ENCODE results near the gene NKX6-2. TPM values are rescaled to one million over a fixed set of nuclear protein-coding genes. Genes with fewer than 3 reads are reported as not detected.
"Not testable (repeated sequence)": the region's sequence is repeated elsewhere in the genome, so short reads cannot be mapped to it uniquely, and the experiment has no call there.

NKX6-2 gene
- total and polyA plus RNA-seq, 11 donors = 0.03 to 0.27 TPM; not detected in 9

DNA sequence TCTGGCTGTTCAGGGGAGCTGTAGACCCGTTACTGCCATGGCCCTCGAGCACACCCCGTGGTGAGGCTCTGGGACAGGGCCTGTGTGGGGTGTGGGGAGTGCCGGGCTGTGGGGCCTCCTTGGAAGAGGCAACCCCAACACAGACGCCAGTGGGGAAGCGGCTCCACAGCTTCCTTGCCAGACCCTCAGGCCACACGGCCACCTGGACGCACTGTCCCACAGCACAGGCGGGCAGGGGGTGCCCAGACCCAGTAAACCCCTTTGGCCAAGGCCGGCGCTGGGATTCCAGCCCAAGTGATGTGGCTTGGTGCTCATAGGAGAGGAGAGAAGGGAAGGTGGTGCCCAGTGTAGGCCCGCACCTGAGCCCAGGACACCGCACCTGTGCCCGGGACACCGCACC, 12.9 kb upstream of the NKX6-2 start:
- Histone ChIP-seq H3K4me1 (no peaks in the 10 kb centered on the region), H3K27me3 (peaks cover 0 to 10% (median 0%) of the 10 kb centered on the region in 9 donors), H3K27ac (no peak overlapping the region), H3K4me3 (no peak overlapping the region), H3K9me3 (peaks cover 0 to 7% (median 2%) of the 10 kb centered on the region in 12 donors), H3K36me3 (no peaks in the 10 kb centered on the region)
- ATAC-seq = peak in 1 of 4 donors; percentile 5
- peak in 3 of 5 donors; percentile 14 to 48 (median 22) for DNase-seq
- TF ChIP-seq CTCF (IDR thresholded peaks at IDR 0.05) (no peak), POLR2A (IDR thresholded peaks at IDR 0.05) (no peak)
- intact Hi-C loops (cut with DNase I) = no loop called here
- 87 to 90% (median 89%) methylated on average over 9 to 15 of the region's 15 CpGs for WGBS, 4 donors

DNA sequence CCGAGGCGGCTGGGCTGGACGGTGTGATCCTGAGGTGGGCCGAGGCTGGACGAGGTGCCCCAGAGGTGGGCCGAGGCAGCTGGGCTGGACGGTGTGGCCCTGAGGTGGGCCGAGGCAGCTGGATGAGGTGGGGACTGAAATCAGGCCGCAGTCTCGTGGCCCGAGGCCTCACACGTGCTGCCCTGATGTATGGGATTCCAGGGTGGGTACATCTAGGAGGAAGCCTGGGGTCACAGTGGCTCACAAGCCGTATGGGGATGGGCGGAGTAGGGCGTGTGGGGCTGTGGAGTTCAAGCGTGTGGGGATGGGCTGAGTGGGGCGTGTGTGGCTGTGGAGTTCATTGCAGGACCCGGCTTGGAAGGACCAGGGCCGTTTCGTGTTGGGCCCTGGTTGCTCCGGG, 12.5 kb upstream of the NKX6-2 start:
- peaks cover 0 to 11% (median 0%) of the 10 kb centered on the region in 9 donors for H3K27me3 ChIP-seq
- no peaks in the 10 kb centered on the region for H3K4me1 ChIP-seq
- peaks cover 0 to 7% (median 2%) of the 10 kb centered on the region in 12 donors for H3K9me3 ChIP-seq
- ATAC-seq (peak in 1 of 4 donors; percentile 6), DNase-seq (peak in 1 of 5 donors; percentile 42)
- H3K4me3 ChIP-seq = no peak overlapping the region
- H3K36me3 ChIP-seq = no peaks in the 10 kb centered on the region
- intact Hi-C loops (cut with DNase I) = no loop called here
- H3K27ac ChIP-seq = no peak overlapping the region
- 70 to 90% (median 88%) methylated on average over 14 to 21 of the region's 21 CpGs for WGBS, 4 donors
- TF ChIP-seq POLR2A (IDR thresholded peaks at IDR 0.05) (no peak), CTCF (IDR thresholded peaks at IDR 0.05) (no peak)

GRCh38 chr10:132797986-132798385, 12.0 kb upstream of the NKX6-2 start:
- H3K36me3 ChIP-seq; H3K9me3 ChIP-seq; H3K27ac ChIP-seq; intact Hi-C loops (cut with DNase I); H3K4me1 ChIP-seq; ATAC-seq; H3K4me3 ChIP-seq: not testable (repeated sequence)
- peak in 1 of 5 donors; percentile 42 for DNase-seq
- WGBS, 4 donors = 93 to 96% (median 94%) methylated on average over 21 to 32 of the region's 32 CpGs
- peaks cover 0 to 14% (median 0%) of the 10 kb centered on the region in 9 donors for H3K27me3 ChIP-seq

DNA sequence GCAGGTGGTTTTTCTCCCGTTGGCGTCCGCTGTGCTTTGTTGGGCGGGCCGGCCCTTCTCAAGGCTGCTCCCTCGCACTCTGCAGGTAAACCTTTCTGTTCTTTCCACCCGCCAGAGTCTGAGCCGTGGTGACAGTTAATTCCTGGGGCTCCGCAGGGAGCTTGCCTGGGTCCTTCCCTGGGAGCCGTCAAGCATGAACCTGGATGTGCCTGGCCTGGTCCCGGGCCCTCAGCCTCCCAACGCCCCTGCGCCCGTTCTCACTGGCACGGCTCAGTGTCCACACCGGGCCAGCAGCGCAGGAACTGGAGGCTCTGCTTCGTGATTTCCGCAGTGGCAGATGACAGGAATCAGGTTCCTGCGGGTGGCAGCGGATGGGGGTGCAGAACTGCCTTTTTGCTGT, 10.9 kb upstream of the NKX6-2 start:
- peaks cover 0 to 4% (median 0%) of the 10 kb centered on the region in 12 donors for H3K9me3 ChIP-seq
- H3K4me3 ChIP-seq = no peak overlapping the region
- H3K4me1 ChIP-seq = no peaks in the 10 kb centered on the region
- no peak for TF ChIP-seq POLR2A (IDR thresholded peaks at IDR 0.05)
- no peak for TF ChIP-seq CTCF (IDR thresholded peaks at IDR 0.05)
- no peaks in the 10 kb centered on the region for H3K36me3 ChIP-seq
- H3K27me3 ChIP-seq = peaks cover 0 to 17% (median 0%) of the 10 kb centered on the region in 9 donors
- 76 to 82% (median 82%) methylated on average over 20 to 21 of the region's 21 CpGs for WGBS, 4 donors
- no peak overlapping the region for H3K27ac ChIP-seq
- intact Hi-C loops (cut with DNase I) = no loop called here
- DNase-seq (peak in 2 of 5 donors; percentile 18 to 43), ATAC-seq (no peak)
